Stimulated activated CD8-positive, alpha-beta memory T cell treated with anti-CD3 and anti-CD28 coated beads, Interleukin-15, amount 100 ng/mL, for 1 hour (primary cell): Measurements from ENCODE around the gene GRPEL1.

Experiments used
- DNase-seq: peaks from one replicate; pipeline ENCODE4 v3.0.0-alpha.2; 2020; ENCODE audit warnings: low read depth

The GRPEL1 gene

GRCh38 chr4:7044137-7044930, 23.5 kb downstream of the GRPEL1 start:
- DNase-seq = no peak

GRCh38 chr4:7043284-7044136, 24.4 kb downstream of the GRPEL1 start, which contains the start of gene TADA2B:
TADA2B (plus strand) TSS chr4:7043372; CDS start chr4:7043580, 208 bp downstream.
- no peak for DNase-seq

- peak; percentile 65 for DNase-seq
Measured at GRCh38 chr4:7042503-7043283, 25.2 kb downstream of the GRPEL1 start.

GRCh38 chr4:7041801-7042502, 25.9 kb downstream of the GRPEL1 start:
- no peak for DNase-seq

- no peak for DNase-seq
Measured at GRCh38 chr4:7041246-7041645, 26.6 kb downstream of the GRPEL1 start.

GRCh38 chr4:7040765-7041164, 27.1 kb downstream of the GRPEL1 start:
- DNase-seq = no peak

GRCh38 chr4:7037425-7037824, 30.4 kb downstream of the GRPEL1 start:
- no peak for DNase-seq

GRCh38 chr4:7034262-7035081, 33.4 kb downstream of the GRPEL1 start:
- DNase-seq = no peak

- no peak for DNase-seq
Measured at GRCh38 chr4:7032596-7032995, 35.3 kb downstream of the GRPEL1 start.

GRCh38 chr4:7031558-7032449, 36.1 kb downstream of the GRPEL1 start:
- DNase-seq = no peak

- no peak for DNase-seq
Measured at GRCh38 chr4:7030856-7031255, 37.0 kb downstream of the GRPEL1 start.

GRCh38 chr4:7029921-7030320, 37.9 kb downstream of the GRPEL1 start:
- DNase-seq = no peak

- no peak for DNase-seq
Measured at GRCh38 chr4:7029212-7029611, 38.7 kb downstream of the GRPEL1 start.

- no peak for DNase-seq
Measured at GRCh38 chr4:7027913-7028312, 40.0 kb downstream of the GRPEL1 start.

- DNase-seq = no peak
Measured at GRCh38 chr4:7027284-7027683, 40.6 kb downstream of the GRPEL1 start.

- DNase-seq = no peak
Measured at GRCh38 chr4:7026107-7026506, 41.8 kb downstream of the GRPEL1 start.

GRCh38 chr4:7025040-7025602, 42.7 kb downstream of the GRPEL1 start:
- DNase-seq = no peak

GRCh38 chr4:7024336-7024890, 43.5 kb downstream of the GRPEL1 start:
- DNase-seq = no peak

GRCh38 chr4:7023901-7024300, 44.0 kb downstream of the GRPEL1 start:
- no peak for DNase-seq
